ENCODE data around the gene TADA2A. TPM values are rescaled to one million over a fixed set of nuclear protein-coding genes. Genes with fewer than 3 reads are reported as not detected.

The TADA2A gene
- total RNA-seq, 2 donors from 2014 or later: 8.1 to 14.7 TPM

- H3K4me1 ChIP-seq (ENCODE audit: control insufficient read depth in 1 of 2, low read depth in 2 of 2): no peaks in the 10 kb centered on the region
- ATAC-seq (ENCODE audit: insufficient number of reproducible peaks, low FRiP score, low read depth) (no peak), DNase-seq (ENCODE audit: low spot score) (no peak)
- peaks cover 25% of the 10 kb centered on the region for H3K36me3 ChIP-seq
- H3K27me3 ChIP-seq (replicated peaks; ENCODE audit: insufficient read depth): no peaks in the 10 kb centered on the region
- TF ChIP-seq CTCF (IDR thresholded peaks at IDR 0.05): no peak
- no peaks in the 10 kb centered on the region for H3K9me3 ChIP-seq
- no peak overlapping the region for H3K4me3 ChIP-seq
- no peak overlapping the region for H3K27ac ChIP-seq
Measured at GRCh38 chr17:37413875-37414519, 7.3 kb downstream of the TADA2A start.

GRCh38 chr17:37417852-37418251 is 11.2 kb downstream of the TADA2A start:
- no peak for TF ChIP-seq CTCF (IDR thresholded peaks at IDR 0.05)
- Histone ChIP-seq H3K9me3 (no peaks in the 10 kb centered on the region), H3K4me3 (no peak overlapping the region), H3K27me3 (replicated peaks; ENCODE audit: insufficient read depth) (no peaks in the 10 kb centered on the region), H3K36me3 (peaks cover 20% of the 10 kb centered on the region), H3K27ac (no peak overlapping the region), H3K4me1 (ENCODE audit: control insufficient read depth in 1 of 2, low read depth in 2 of 2) (no peaks in the 10 kb centered on the region)
- ATAC-seq (ENCODE audit: insufficient number of reproducible peaks, low FRiP score, low read depth): no peak
- DNase-seq (ENCODE audit: low spot score): no peak

GRCh38 chr17:37422971-37423625 is 16.4 kb downstream of the TADA2A start:
- no peak overlapping the region for H3K27ac ChIP-seq
- H3K27me3 ChIP-seq (replicated peaks; ENCODE audit: insufficient read depth): no peaks in the 10 kb centered on the region
- H3K4me3 ChIP-seq: no peak overlapping the region
- peaks cover 15% of the 10 kb centered on the region for H3K36me3 ChIP-seq
- H3K9me3 ChIP-seq: no peaks in the 10 kb centered on the region
- no peaks in the 10 kb centered on the region for H3K4me1 ChIP-seq (ENCODE audit: control insufficient read depth in 1 of 2, low read depth in 2 of 2)
- no peak for TF ChIP-seq CTCF (IDR thresholded peaks at IDR 0.05)
- ATAC-seq (ENCODE audit: insufficient number of reproducible peaks, low FRiP score, low read depth) (no peak), DNase-seq (ENCODE audit: low spot score) (no peak)

GRCh38 chr17:37425268-37425667 is 18.6 kb downstream of the TADA2A start:
- no peak overlapping the region for H3K4me3 ChIP-seq
- H3K9me3 ChIP-seq: no peaks in the 10 kb centered on the region
- H3K36me3 ChIP-seq: peaks cover 20% of the 10 kb centered on the region
- peaks cover 0 to 6% of the 10 kb centered on the region in 2 donors for H3K4me1 ChIP-seq (ENCODE audit: control insufficient read depth in 1 of 2, low read depth in 2 of 2)
- ATAC-seq (ENCODE audit: insufficient number of reproducible peaks, low FRiP score, low read depth) (no peak), DNase-seq (ENCODE audit: low spot score) (no peak)
- H3K27ac ChIP-seq: no peak overlapping the region
- no peak for TF ChIP-seq CTCF (IDR thresholded peaks at IDR 0.05)
- no peaks in the 10 kb centered on the region for H3K27me3 ChIP-seq (replicated peaks; ENCODE audit: insufficient read depth)

GRCh38 chr17:37429039-37429438 is 22.4 kb downstream of the TADA2A start:
- no peak for TF ChIP-seq CTCF (IDR thresholded peaks at IDR 0.05)
- Histone ChIP-seq H3K9me3 (no peaks in the 10 kb centered on the region), H3K27ac (no peak overlapping the region), H3K4me1 (ENCODE audit: control insufficient read depth in 1 of 2, low read depth in 2 of 2) (peaks cover 0 to 22% of the 10 kb centered on the region in 2 donors), H3K27me3 (replicated peaks; ENCODE audit: insufficient read depth) (no peaks in the 10 kb centered on the region), H3K4me3 (no peak overlapping the region), H3K36me3 (peaks cover 17% of the 10 kb centered on the region)
- no peak for ATAC-seq (ENCODE audit: insufficient number of reproducible peaks, low FRiP score, low read depth)
- DNase-seq (ENCODE audit: low spot score): no peak

Measured in thoracic aorta (tissue), 2 donors.